Parathyroid adenoma (tissue), 2 donors: ENCODE results near the gene GTF2F1.

Source experiments
- H2AFZ ChIP-seq: fragments of 300-600 bp; sonication (generic); one replicate; pipeline ENCODE4 v1.7.0; 2017; ENCODE audit warnings: antibody characterized with exemption, mild to moderate bottlenecking
- H3K27ac ChIP-seq: fragments of 300-600 bp; sonication (generic); one replicate; pipeline ENCODE4 v1.7.0; 2017
- H3K27me3 ChIP-seq: fragments of 300-600 bp; sonication (generic); one replicate; pipeline ENCODE4 v1.7.0; 2017; ENCODE audit warnings: low read length; ENCODE audit not compliant: control insufficient read depth, insufficient read depth
- H3K36me3 ChIP-seq: fragments of 300-600 bp; sonication (generic); one replicate; pipeline ENCODE4 v1.7.0; 2017; ENCODE audit warnings: low read length; ENCODE audit not compliant: control insufficient read depth, insufficient read depth
- H3K4me1 ChIP-seq: fragments of 300-600 bp; sonication (generic); one replicate; pipeline ENCODE4 v1.7.0; 2017; ENCODE audit warnings: control low read depth
- H3K4me2 ChIP-seq: fragments of 300-600 bp; sonication (generic); one replicate; pipeline ENCODE4 v1.7.0; 2017; ENCODE audit warnings: low read length
- H3K4me3 ChIP-seq: fragments of 300-600 bp; sonication (generic); one replicate; pipeline ENCODE4 v1.7.0; 2017; ENCODE audit warnings: low read depth, low read length
- H3K79me2 ChIP-seq: fragments of 300-600 bp; sonication (generic); one replicate; pipeline ENCODE4 v1.7.0; 2017; ENCODE audit warnings: control low read depth
- H3K9ac ChIP-seq: fragments of 300-600 bp; sonication (generic); one replicate; pipeline ENCODE4 v1.7.0; 2017; ENCODE audit warnings: mild to moderate bottlenecking
- H3K9me3 ChIP-seq: fragments of 300-600 bp; sonication (generic); one replicate; pipeline ENCODE4 v1.7.0; 2017; ENCODE audit warnings: low read length; ENCODE audit not compliant: control insufficient read depth
- TF ChIP-seq, protein P1 (sequence below): fragments of 300-600 bp; sonication (generic); IDR thresholded peaks from one replicate; pipeline ENCODE4 v1.7.0; 2017; ENCODE audit warnings: antibody characterized with exemption, mild to moderate bottlenecking
- donor health status: primary hyperparathyroidism.

The GTF2F1 gene

DNA sequence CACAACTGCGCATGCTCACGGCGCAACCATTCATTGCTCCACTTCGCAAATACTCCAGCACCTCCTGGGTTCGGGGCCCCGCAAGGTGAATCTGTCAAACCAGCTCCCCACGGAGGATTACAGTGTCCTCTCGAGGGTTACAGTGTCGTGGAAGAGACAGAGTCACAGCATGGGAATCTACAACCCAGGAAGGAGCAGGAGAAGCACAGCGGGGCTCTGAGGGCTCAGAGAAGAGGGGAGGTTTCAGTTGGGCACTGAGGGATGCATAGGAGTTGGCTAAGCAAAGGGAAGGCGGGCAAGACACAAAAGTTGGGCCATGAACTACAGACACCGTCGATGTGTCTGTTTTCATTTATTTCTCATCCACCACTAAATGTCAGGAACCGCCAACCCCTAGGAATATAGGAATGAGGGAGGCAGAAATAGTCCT, 1.0 kb upstream of the GTF2F1 start:
- peak overlapping the region; percentile 89 for H3K4me2 ChIP-seq
- peak overlapping the region; percentile 100 for H2AFZ ChIP-seq
- H3K27ac ChIP-seq: peak overlapping the region; percentile 92
- TF ChIP-seq, protein P1, sequence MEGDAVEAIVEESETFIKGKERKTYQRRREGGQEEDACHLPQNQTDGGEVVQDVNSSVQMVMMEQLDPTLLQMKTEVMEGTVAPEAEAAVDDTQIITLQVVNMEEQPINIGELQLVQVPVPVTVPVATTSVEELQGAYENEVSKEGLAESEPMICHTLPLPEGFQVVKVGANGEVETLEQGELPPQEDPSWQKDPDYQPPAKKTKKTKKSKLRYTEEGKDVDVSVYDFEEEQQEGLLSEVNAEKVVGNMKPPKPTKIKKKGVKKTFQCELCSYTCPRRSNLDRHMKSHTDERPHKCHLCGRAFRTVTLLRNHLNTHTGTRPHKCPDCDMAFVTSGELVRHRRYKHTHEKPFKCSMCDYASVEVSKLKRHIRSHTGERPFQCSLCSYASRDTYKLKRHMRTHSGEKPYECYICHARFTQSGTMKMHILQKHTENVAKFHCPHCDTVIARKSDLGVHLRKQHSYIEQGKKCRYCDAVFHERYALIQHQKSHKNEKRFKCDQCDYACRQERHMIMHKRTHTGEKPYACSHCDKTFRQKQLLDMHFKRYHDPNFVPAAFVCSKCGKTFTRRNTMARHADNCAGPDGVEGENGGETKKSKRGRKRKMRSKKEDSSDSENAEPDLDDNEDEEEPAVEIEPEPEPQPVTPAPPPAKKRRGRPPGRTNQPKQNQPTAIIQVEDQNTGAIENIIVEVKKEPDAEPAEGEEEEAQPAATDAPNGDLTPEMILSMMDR: no peak
- peaks cover 7% of the 10 kb centered on the region for H3K4me1 ChIP-seq
- H3K27me3 ChIP-seq: no peaks in the 10 kb centered on the region
- peak overlapping the region; percentile 88 for H3K9ac ChIP-seq
- H3K79me2 ChIP-seq: peaks cover 8% of the 10 kb centered on the region
- H3K4me3 ChIP-seq: peak overlapping the region; percentile 79
- H3K9me3 ChIP-seq: no peaks in the 10 kb centered on the region
- no peaks in the 10 kb centered on the region for H3K36me3 ChIP-seq

- H3K4me2 ChIP-seq: peak overlapping the region; percentile 89
- no peak overlapping the region for H3K9ac ChIP-seq
- H3K79me2 ChIP-seq: peaks cover 8% of the 10 kb centered on the region
- H3K27me3 ChIP-seq: no peaks in the 10 kb centered on the region
- peak overlapping the region; percentile 79 for H3K4me3 ChIP-seq
- H3K27ac ChIP-seq: peak overlapping the region; percentile 92
- H3K9me3 ChIP-seq: no peaks in the 10 kb centered on the region
- H2AFZ ChIP-seq: peak overlapping the region; percentile 100
- TF ChIP-seq, protein P1: no peak
- H3K36me3 ChIP-seq: no peaks in the 10 kb centered on the region
- H3K4me1 ChIP-seq: peaks cover 7% of the 10 kb centered on the region
These were observed 517 bp downstream of the GTF2F1 start for GRCh38 chr19:6392221-6393073.

DNA sequence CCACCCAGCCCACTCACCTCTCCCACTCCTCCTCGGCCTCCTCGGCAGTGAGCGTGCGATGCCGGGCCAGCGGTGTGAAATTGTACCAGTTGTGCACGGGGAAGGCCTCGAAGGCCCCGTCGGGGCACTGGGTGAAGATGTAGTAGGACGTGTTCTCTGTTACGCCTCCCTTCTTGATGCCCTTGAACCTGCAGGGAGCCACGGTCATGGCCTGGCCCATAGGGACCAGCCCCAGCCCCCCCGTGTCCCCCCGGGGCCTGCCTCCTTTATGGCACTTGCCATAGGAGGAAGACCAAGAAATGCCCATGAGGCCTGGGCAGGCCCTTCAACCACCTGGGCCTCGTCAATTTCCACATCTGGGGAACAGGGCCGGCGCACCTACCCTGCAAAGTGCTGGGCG, 5.6 kb downstream of the GTF2F1 start:
- H2AFZ ChIP-seq: no peak overlapping the region
- H3K27ac ChIP-seq: no peak overlapping the region
- peaks cover 4% of the 10 kb centered on the region for H3K79me2 ChIP-seq
- no peak overlapping the region for H3K4me3 ChIP-seq
- H3K9ac ChIP-seq: no peak overlapping the region
- TF ChIP-seq, protein P1: no peak
- H3K9me3 ChIP-seq: no peaks in the 10 kb centered on the region
- no peaks in the 10 kb centered on the region for H3K36me3 ChIP-seq
- no peaks in the 10 kb centered on the region for H3K27me3 ChIP-seq
- H3K4me2 ChIP-seq: no peak overlapping the region
- peaks cover 5% of the 10 kb centered on the region for H3K4me1 ChIP-seq

DNA sequence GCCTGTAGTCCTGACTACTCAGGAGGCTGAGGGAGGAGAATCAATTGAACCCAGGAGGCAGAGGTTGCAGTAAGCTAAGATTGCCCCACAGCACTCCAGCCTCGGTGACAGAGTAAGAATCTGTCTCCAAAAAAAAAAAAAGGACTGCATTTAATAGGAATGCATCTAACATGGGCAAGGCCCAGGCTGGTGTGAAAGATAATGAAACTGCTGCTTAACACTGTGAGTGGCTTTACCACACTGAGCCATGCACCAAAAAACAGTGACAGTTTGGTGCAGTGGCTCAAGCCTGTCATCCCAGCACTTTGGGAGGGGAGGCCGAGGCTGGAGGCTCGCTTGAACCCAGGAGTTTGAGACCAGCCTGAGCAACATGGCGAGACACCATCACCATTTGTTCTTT, 8.6 kb downstream of the GTF2F1 start:
- Histone ChIP-seq H3K36me3 (no peaks in the 10 kb centered on the region), H3K4me2 (no peak overlapping the region), H3K79me2 (no peaks in the 10 kb centered on the region), H3K27ac (no peak overlapping the region), H3K9me3 (no peaks in the 10 kb centered on the region), H3K4me3 (no peak overlapping the region), H3K27me3 (no peaks in the 10 kb centered on the region), H2AFZ (no peak overlapping the region), H3K9ac (no peak overlapping the region), H3K4me1 (no peaks in the 10 kb centered on the region)
- TF ChIP-seq, protein P1: no peak

GRCh38 chr19:6383188-6383587, 9.8 kb downstream of the GTF2F1 start:
- H3K4me1 ChIP-seq: no peaks in the 10 kb centered on the region
- H3K4me3 ChIP-seq: no peak overlapping the region
- no peaks in the 10 kb centered on the region for H3K36me3 ChIP-seq
- no peaks in the 10 kb centered on the region for H3K27me3 ChIP-seq
- TF ChIP-seq, protein P1: no peak
- H2AFZ ChIP-seq: no peak overlapping the region
- H3K79me2 ChIP-seq: no peaks in the 10 kb centered on the region
- no peak overlapping the region for H3K4me2 ChIP-seq
- H3K27ac ChIP-seq: no peak overlapping the region
- no peaks in the 10 kb centered on the region for H3K9me3 ChIP-seq
- H3K9ac ChIP-seq: no peak overlapping the region
